Mucosa of rectum (tissue), 2 donors: Measurements from ENCODE around the gene SMO.
"Not testable (repeated sequence)": the region's sequence is repeated elsewhere in the genome, so short reads cannot be mapped to it uniquely, and the experiment has no call there.

ENCODE experiments used
- H3K27ac ChIP-seq, 2 donors: one replicate each; pipeline ENCODE4 v1.7.0; 2013; ENCODE audit warnings: inconsistent platforms in 2 of 2, low read depth in 2 of 2, low read length in 2 of 2
- H3K27me3 ChIP-seq, 2 donors: one replicate each; pipeline ENCODE4 v1.7.0; 2013; ENCODE audit warnings: low read length in 2 of 2; ENCODE audit not compliant: control insufficient read depth in 2 of 2, insufficient read depth in 2 of 2
- H3K36me3 ChIP-seq, 2 donors: one replicate each; pipeline ENCODE4 v1.7.0; 2013; ENCODE audit warnings: low read length in 2 of 2; ENCODE audit not compliant: control insufficient read depth in 2 of 2, insufficient read depth in 2 of 2
- H3K4me1 ChIP-seq, 2 donors: one replicate each; pipeline ENCODE4 v1.7.0; 2013; ENCODE audit warnings: low read length in 2 of 2, mild to moderate bottlenecking in 1 of 2; ENCODE audit not compliant: control insufficient read depth in 2 of 2, insufficient read depth in 2 of 2
- H3K4me3 ChIP-seq, 2 donors: one replicate each; pipeline ENCODE4 v1.7.0; 2013; ENCODE audit warnings: low read length in 2 of 2
- H3K9ac ChIP-seq, 2 donors: one replicate each; pipeline ENCODE4 v1.7.0; 2013; ENCODE audit warnings: low read length in 2 of 2, low read depth in 1 of 2, mild to moderate bottlenecking in 1 of 2
- H3K9me3 ChIP-seq, 2 donors: one replicate each; pipeline ENCODE4 v1.7.0; 2013; ENCODE audit warnings: low read length in 2 of 2; ENCODE audit not compliant: control insufficient read depth in 2 of 2
- donor health status: healthy.
- donor health status: Normal muscosa, but diverticular disease.

Gene SMO

DNA sequence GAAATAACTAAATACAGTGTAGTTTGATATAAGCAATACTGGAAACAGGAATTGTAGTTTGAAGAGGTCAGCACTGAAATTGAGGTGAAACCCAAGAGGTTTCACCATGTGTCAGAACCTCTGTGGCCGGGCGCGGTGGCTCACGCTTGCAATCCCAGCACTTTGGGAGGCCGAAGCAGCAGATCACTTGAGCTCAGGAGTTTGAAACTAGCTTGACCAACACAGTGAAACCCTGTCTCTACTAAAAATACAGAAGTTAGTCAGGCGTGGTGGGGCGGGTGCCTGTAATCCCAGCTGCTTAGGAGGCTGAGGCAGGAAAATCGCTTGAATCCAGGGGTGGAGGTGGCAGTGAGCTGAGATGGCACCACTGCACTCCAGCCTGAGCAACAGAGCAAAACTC, 50.1 kb downstream of the SMO start:
- H3K36me3 ChIP-seq, result no peaks in the 10 kb centered on the region
- H3K9me3 ChIP-seq, result no peaks in the 10 kb centered on the region
- H3K4me1 ChIP-seq, result no peaks in the 10 kb centered on the region
- H3K27me3 ChIP-seq, result no peaks in the 10 kb centered on the region
- H3K27ac ChIP-seq, result no peak overlapping the region
- H3K4me3 ChIP-seq, result no peak overlapping the region
- H3K9ac ChIP-seq, result no peak overlapping the region

DNA sequence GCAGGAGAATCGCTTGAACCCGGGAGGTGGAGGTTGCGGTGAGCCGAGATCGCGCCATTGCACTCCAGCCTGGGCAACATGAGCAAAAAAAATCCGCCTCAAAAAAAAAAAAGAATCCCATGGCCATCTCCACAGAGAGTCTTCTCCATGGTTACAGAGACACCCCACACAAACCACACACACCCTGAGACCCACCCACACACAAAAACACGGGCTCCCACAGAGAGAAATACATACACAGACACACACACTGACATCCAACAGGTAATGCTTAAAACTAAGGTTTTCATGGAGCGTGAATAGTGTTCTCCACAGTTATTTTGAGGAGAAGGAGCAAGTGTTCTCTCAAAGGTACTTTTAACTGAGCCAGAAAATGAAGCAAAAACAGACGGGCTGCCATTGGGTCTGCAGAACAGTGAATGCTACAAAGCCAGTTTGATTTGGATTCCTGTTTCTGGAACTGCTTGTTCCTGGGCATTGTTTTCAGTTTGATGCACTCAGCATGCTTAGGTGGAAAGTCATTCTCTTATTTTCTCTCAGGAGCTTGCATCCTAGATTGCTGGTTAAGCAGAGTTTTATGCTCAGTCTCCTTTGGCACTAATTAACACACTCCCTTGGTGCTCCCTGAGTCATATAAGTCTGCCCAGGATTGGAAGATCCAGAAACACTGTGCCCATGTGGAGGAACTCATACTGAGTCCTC, 51.8 kb downstream of the SMO start:
- Histone ChIP-seq H3K36me3 (no peaks in the 10 kb centered on the region), H3K27me3 (no peaks in the 10 kb centered on the region), H3K9me3 (no peaks in the 10 kb centered on the region), H3K9ac (no peak overlapping the region), H3K4me1 (no peaks in the 10 kb centered on the region), H3K4me3 (no peak overlapping the region), H3K27ac (no peak overlapping the region)

DNA sequence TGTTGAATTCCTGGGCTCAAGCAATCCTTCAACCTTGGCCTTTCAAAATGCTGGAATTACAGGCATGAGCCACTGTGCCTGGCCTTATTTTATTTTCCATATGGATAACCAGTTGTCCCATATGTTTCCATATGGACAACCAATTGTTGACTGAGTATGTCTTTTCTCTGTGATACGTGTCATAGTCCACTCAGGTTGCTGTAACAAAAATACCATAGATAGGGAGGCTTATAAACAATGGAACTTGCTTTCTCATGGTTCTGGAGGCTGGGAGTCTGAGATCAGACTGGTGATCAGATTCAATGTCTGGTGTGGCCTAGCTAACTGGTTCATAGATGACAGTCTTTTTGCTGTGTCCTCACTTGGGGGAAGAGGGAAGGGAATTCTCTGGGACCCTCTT, 55.8 kb downstream of the SMO start:
- no peaks in the 10 kb centered on the region for H3K27me3 ChIP-seq
- H3K36me3 ChIP-seq, result no peaks in the 10 kb centered on the region
- no peaks in the 10 kb centered on the region for H3K9me3 ChIP-seq
- H3K9ac ChIP-seq, result no peak overlapping the region
- H3K27ac ChIP-seq, result no peak overlapping the region
- H3K4me3 ChIP-seq, result no peak overlapping the region
- H3K4me1 ChIP-seq, result no peaks in the 10 kb centered on the region

DNA sequence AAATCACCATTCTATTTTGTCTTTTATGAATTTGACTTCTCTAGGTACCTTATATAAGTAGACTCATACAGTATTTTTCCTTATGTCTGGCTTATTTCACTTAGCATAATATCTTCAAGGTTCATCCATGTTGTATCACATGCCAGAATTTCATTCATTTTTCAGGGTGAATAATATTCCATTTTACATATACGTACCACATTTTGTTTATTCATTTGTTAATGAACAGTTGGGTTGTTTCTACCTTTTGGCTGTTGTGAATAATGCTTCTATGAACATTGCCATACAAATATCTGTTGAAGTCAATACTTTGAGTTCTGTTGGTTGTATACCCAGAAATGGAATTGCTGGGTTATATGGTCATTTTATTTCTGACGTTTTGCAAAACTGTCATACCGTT, 57.1 kb downstream of the SMO start:
- no peaks in the 10 kb centered on the region for H3K36me3 ChIP-seq
- H3K4me3 ChIP-seq, result no peak overlapping the region
- H3K27me3 ChIP-seq, result no peaks in the 10 kb centered on the region
- H3K9ac ChIP-seq, result no peak overlapping the region
- H3K9me3 ChIP-seq, result no peaks in the 10 kb centered on the region
- H3K27ac ChIP-seq, result no peak overlapping the region
- no peaks in the 10 kb centered on the region for H3K4me1 ChIP-seq

DNA sequence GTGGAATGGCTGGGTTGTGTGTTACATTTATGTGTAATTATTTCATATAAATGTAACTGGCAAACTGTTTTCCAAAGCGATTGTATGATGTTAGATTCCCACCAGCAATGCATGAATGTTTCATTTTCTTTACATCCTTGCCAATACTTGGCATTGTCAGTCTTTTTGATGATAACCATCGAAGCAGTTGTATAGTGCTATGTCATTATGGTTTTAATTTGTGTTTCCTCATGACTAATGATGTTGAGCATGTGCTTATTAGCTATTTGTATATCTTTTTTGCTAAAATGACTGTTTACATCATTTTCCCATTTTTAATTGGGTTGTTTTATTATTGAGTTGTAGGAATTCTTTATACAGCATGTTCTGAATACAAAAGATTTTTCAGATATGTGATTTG, 58.7 kb downstream of the SMO start:
- no peak overlapping the region for H3K4me3 ChIP-seq
- no peak overlapping the region for H3K27ac ChIP-seq
- H3K4me1 ChIP-seq, result no peaks in the 10 kb centered on the region
- no peaks in the 10 kb centered on the region for H3K27me3 ChIP-seq
- H3K9me3 ChIP-seq, result no peaks in the 10 kb centered on the region
- H3K9ac ChIP-seq, result no peak overlapping the region
- H3K36me3 ChIP-seq, result no peaks in the 10 kb centered on the region

DNA sequence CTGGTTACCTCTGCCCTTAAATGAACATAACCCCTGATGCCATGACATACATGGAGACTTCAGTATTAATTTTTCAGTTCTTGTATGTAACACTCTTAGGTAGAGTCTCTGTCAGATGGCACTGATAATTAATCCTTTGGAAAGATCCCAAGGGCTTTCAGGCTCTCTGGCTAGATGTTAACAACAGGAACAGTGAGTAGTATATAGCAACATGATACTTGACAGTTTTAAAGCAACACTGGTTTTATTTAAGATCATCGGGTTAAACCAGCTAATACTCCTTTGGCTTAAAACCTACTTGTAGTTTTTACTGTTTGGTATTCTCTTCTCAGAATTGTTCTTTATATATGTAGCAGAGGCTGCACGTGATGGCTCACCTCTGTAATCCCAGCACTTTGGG, 63.7 kb downstream of the SMO start:
- Histone ChIP-seq H3K4me3 (no peak overlapping the region), H3K9me3 (no peaks in the 10 kb centered on the region), H3K27me3 (no peaks in the 10 kb centered on the region), H3K9ac (no peak overlapping the region), H3K36me3 (no peaks in the 10 kb centered on the region), H3K27ac (no peak overlapping the region), H3K4me1 (no peaks in the 10 kb centered on the region)

DNA sequence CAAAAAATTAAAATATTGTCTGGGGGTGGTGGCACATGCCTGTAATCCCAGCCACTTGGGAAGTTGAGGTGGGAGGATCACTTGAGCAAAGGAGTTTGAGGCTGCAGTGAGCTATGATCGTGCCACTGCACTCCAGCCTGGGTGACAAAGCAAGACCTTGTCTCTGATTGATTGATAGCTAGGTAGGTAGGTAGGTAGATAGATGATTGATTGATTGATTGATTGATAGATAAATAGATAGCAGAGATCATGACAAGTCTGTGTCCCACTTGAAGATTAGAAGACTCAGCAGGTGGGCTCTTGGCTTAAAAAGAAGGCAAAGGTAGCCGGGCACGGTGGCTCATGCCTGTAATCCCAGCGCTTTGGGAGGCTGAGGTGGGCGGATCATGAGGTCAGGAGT, 64.2 kb downstream of the SMO start:
- not testable (repeated sequence) for H3K4me3 ChIP-seq, H3K27me3 ChIP-seq, H3K36me3 ChIP-seq, H3K27ac ChIP-seq, H3K9me3 ChIP-seq, H3K9ac ChIP-seq, H3K4me1 ChIP-seq

DNA sequence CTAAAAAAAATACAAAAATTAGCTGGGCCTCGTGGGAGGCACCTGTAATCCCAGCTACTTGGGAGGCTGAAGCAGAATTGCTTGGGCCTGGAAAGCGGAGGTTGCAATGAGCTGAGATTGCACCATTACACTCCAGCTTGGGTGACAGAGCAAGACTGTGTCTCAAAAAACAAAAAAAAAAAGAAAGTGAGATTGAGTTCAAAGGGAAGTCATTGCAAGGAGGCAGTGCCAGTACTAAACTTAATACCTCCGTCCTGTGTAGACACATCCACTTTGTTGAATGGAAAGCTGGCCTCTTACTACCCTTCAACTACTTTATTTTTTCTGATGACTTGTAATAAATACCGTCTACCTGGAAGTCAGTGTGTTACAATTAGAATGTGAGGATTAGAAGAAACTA, 67.4 kb downstream of the SMO start:
- no peak overlapping the region for H3K4me3 ChIP-seq
- H3K27me3 ChIP-seq, result no peaks in the 10 kb centered on the region
- H3K9ac ChIP-seq, result no peak overlapping the region
- no peaks in the 10 kb centered on the region for H3K4me1 ChIP-seq
- H3K36me3 ChIP-seq, result no peaks in the 10 kb centered on the region
- no peak overlapping the region for H3K27ac ChIP-seq
- no peaks in the 10 kb centered on the region for H3K9me3 ChIP-seq

DNA sequence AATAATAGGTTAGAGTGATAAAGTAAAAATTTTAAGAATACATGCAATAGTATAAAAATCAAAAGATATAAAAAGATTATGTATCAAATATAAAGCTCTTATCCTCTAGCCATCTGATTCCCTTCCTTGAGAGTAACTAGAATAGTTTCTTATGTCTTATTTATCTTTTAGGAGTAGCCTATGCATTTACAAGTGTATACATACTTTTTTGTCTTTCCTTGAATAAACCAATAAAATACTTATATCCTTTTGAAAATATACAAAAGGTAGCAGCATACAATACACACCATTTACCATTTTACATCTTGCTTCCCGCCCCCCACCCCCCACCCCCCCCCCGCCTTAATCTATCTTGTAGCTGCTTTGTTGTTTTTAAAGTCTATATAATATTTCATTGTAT, 67.8 kb downstream of the SMO start:
- no peaks in the 10 kb centered on the region for H3K36me3 ChIP-seq
- no peaks in the 10 kb centered on the region for H3K4me1 ChIP-seq
- H3K27me3 ChIP-seq, result no peaks in the 10 kb centered on the region
- no peaks in the 10 kb centered on the region for H3K9me3 ChIP-seq
- H3K27ac ChIP-seq, result no peak overlapping the region
- H3K4me3 ChIP-seq, result no peak overlapping the region
- no peak overlapping the region for H3K9ac ChIP-seq

DNA sequence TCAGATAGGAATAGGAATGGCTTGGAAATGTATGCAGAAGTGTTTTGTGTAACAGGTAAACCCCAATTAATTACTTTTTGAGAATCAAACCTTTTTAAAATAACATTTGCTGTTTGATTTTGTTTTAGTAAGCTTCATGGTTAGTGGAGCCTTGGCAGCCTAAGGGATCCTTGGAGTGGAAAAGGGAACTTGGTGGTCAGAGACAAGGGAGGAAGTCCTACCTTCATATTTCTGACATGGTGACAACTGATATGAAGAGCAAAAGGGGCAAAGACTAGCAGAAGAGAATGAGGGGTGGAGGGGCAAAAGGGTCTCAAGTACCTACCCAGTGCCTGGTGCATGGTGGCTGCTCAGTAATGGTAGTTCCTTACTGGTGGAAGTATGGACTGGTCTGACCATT, 68.7 kb downstream of the SMO start:
- H3K9ac ChIP-seq, result no peak overlapping the region
- H3K36me3 ChIP-seq, result no peaks in the 10 kb centered on the region
- no peak overlapping the region for H3K27ac ChIP-seq
- no peaks in the 10 kb centered on the region for H3K9me3 ChIP-seq
- H3K4me3 ChIP-seq, result no peak overlapping the region
- no peaks in the 10 kb centered on the region for H3K27me3 ChIP-seq
- no peaks in the 10 kb centered on the region for H3K4me1 ChIP-seq
